Measurements from ENCODE around the gene RPE65. TPM values are rescaled to one million over a fixed set of nuclear protein-coding genes. Genes with fewer than 3 reads are reported as not detected.

Gene RPE65
- total and polyA plus RNA-seq, 2 of the 8 experiments (the other 6 are each of a cell fraction or from before 2014, with no cell fraction given), result not detected

DNA sequence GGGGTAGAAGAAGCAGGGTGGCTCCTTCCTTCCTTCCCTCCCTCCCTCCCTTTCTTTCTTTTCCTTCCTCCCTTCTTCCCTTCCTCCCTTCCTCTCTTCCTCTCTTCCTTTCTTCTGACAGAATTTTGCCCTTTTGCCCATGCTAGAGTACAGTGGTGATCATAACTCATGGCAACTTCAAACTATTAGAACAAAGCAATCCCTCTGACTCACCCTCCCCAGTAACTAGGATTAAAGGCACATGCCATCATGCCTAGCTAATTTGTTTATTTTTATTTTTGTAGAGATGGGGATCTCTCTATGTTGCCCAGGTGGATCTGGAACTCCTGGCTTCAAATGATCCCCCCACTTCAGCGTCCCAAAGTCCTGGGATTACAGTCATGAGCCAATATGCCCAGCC, 10.0 kb upstream of the RPE65 start:
- Histone ChIP-seq H4K20me1 (replicated peaks in 1 of 2; ENCODE audit: control insufficient read depth in 1 of 2, insufficient read depth in 2 of 2, low read length in 2 of 2) (no peaks in the 10 kb centered on the region), H3K36me3 (ENCODE audit: control insufficient read depth in 2 of 4, insufficient read depth in 4 of 4, low read length in 3 of 4) (no peaks in the 10 kb centered on the region), H2BK5ac (ENCODE audit: low read depth, low read length) (no peak overlapping the region), H3K4me3 (ENCODE audit: extremely low read depth in 1 of 4, insufficient read depth in 2 of 4, low read depth in 3 of 4, low read length in 4 of 4) (no peak overlapping the region), H3K4me2 (ENCODE audit: insufficient read depth in 1 of 2, low read depth in 2 of 2, low read length in 2 of 2) (no peak overlapping the region), H3K18ac (ENCODE audit: extremely low read depth, low read length) (no peak overlapping the region), H3K56ac (replicated peaks; ENCODE audit: insufficient read length, low read depth, low read length) (no peak overlapping the region), H2AFZ (ENCODE audit: low read length) (no peak overlapping the region), H2AK5ac (ENCODE audit: low read depth, low read length) (no peak overlapping the region), H4K5ac (ENCODE audit: insufficient read length, low read depth, low read length) (no peak overlapping the region), H3K14ac (ENCODE audit: insufficient read length) (no peak overlapping the region), H3K79me2 (ENCODE audit: control insufficient read depth in 1 of 2, insufficient read depth in 2 of 2, low read length in 2 of 2) (no peaks in the 10 kb centered on the region), H3K23me2 (ENCODE audit: low read depth, low read length) (no peaks in the 10 kb centered on the region), H3K4ac (replicated peaks; ENCODE audit: insufficient read length, low read depth, low read length) (no peak overlapping the region), H4K91ac (replicated peaks; ENCODE audit: insufficient read length, low read length) (no peak overlapping the region), H3K4me1 (replicated peaks in 1 of 4; ENCODE audit: control insufficient read depth in 3 of 4, insufficient read depth in 4 of 4, low read length in 3 of 4) (no peaks in the 10 kb centered on the region; a peak in 1 of 7 replicates), H2BK15ac (ENCODE audit: low read length) (no peak overlapping the region), H3K9ac (replicated peaks in 1 of 4; ENCODE audit: extremely low read depth in 1 of 4, low read depth in 3 of 4, low read length in 3 of 4) (no peak overlapping the region), H2BK12ac (ENCODE audit: low read depth, low read length) (no peak overlapping the region), H3K79me1 (ENCODE audit: low read depth, low read length) (no peaks in the 10 kb centered on the region), H3K9me3 (ENCODE audit: insufficient read depth in 2 of 2, low read depth in 1 of 2, low read length in 1 of 2) (0 out of 4 replicates have a peak, but pooled peaks cover 0 to 3% of the 10 kb centered on the region in 2 experiments), H3K23ac (ENCODE audit: insufficient read length) (no peak overlapping the region), H3K27me3 (replicated peaks in 1 of 4; ENCODE audit: control insufficient read depth in 3 of 4, extremely low read depth in 1 of 4, insufficient read depth in 3 of 4, low read length in 3 of 4) (no peaks in the 10 kb centered on the region), H4K8ac (ENCODE audit: extremely low read depth, insufficient read depth, low read length) (no peak overlapping the region), H3K27ac (ENCODE audit: low read depth, low read length) (no peak overlapping the region), H2BK20ac (ENCODE audit: low read length) (no peak overlapping the region), H2BK120ac (replicated peaks; ENCODE audit: low read depth, low read length) (no peak overlapping the region)
- ChIA-PET POLR2A (ENCODE audit: partially characterized antibody) (no interaction called here), CTCF (ENCODE audit: partially characterized antibody) (no interaction called here)
- 92% methylated on average over 1 of the region's 1 CpG; no CpG with 5 or more reads in 1 of the 2 experiments for WGBS, 2 experiments (ENCODE audit: extremely low coverage in 1 of 2, insufficient coverage in 1 of 2, insufficient read length in 1 of 2, insufficient replicate concordance in 2 of 2, low coverage in 1 of 2, low lambda C conversion rate in 2 of 2, missing lambda C conversion rate in 1 of 2)
- DNase-seq (ENCODE audit: low read depth in 1 of 2, low spot score in 2 of 2) (no peak), FAIRE-seq (no peak)
- TF ChIP-seq HDAC2 (IDR thresholded peaks at IDR 0.05; ENCODE audit: borderline replicate concordance in 1 of 2, low read depth in 2 of 2, low read length in 2 of 2) (no peak), FOSL1 (IDR thresholded peaks at IDR 0.05; ENCODE audit: insufficient read depth, low read depth, low read length) (no peak), SUZ12 (IDR thresholded peaks at IDR 0.05; ENCODE audit: low read length) (no peak), POLR2A (IDR thresholded peaks at IDR 0.05; ENCODE audit: control extremely low read depth in 1 of 2, low read depth in 2 of 2, low read length in 2 of 2) (no peak), KDM4A (IDR thresholded peaks at IDR 0.05; ENCODE audit: low read depth, low read length, severe bottlenecking) (no peak), CTBP2 (IDR thresholded peaks at IDR 0.05; ENCODE audit: borderline replicate concordance, insufficient read depth, insufficient read length, low read length) (no peak), SIRT6 (IDR thresholded peaks at IDR 0.05; ENCODE audit: low read length) (no peak), SAP30 (IDR thresholded peaks at IDR 0.05; ENCODE audit: insufficient read depth, insufficient replicate concordance, low read length) (no peak), CHD1 (IDR thresholded peaks at IDR 0.05; ENCODE audit: low read depth, low read length) (no peak), TEAD4 (IDR thresholded peaks at IDR 0.05; ENCODE audit: low read depth, low read length) (no peak), TAF7 (optimal IDR thresholded peaks at IDR 0.05; ENCODE audit: borderline replicate concordance, low read depth, low read length) (no peak), TCF12 (IDR thresholded peaks at IDR 0.05; ENCODE audit: low read depth, low read length) (no peak), NRF1 (IDR thresholded peaks at IDR 0.05; ENCODE audit: low read depth, low read length) (no peak), CHD2 (IDR thresholded peaks at IDR 0.05; ENCODE audit: low read length) (no peak)
- TF ChIP-seq, protein P1, sequence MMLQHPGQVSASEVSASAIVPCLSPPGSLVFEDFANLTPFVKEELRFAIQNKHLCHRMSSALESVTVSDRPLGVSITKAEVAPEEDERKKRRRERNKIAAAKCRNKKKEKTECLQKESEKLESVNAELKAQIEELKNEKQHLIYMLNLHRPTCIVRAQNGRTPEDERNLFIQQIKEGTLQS (IDR thresholded peaks at IDR 0.05; ENCODE audit: insufficient read depth, low read depth, low read length), result no peak

Measured in H1 (cell line).